ENCODE results near the gene RNU1-4.
"Not testable (repeated sequence)": the region's sequence is repeated elsewhere in the genome, so short reads cannot be mapped to it uniquely, and the experiment has no call there.

The RNU1-4 gene

DNA sequence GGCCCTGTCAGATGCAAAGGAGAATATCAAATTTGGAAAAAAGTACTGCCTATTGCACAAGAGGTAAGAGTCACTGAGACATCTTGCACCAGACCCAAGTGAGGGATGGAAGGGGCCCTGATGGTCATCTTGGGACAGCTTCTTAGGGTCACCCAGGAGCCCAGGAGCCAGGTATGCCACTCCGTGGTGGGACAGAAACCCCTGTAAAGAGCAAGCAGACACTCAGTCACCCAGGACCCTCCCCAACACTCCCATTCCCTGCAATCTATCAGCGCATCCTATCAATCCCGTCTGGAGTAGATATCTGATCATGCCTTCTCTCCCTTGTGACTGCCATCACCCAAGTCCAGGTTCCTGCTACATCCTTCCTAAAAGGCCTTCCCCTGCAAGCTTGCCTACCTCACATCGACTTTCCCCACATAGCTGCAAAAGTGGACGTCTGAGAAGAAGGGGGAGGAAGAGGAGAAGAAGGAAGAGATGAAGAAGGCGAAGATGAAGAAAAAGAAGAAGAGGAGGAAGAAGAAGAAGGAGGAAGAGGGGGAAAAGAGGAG lies 30.7 kb downstream of the RNU1-4 start:
- FAIRE-seq, result not testable (repeated sequence)

DNA sequence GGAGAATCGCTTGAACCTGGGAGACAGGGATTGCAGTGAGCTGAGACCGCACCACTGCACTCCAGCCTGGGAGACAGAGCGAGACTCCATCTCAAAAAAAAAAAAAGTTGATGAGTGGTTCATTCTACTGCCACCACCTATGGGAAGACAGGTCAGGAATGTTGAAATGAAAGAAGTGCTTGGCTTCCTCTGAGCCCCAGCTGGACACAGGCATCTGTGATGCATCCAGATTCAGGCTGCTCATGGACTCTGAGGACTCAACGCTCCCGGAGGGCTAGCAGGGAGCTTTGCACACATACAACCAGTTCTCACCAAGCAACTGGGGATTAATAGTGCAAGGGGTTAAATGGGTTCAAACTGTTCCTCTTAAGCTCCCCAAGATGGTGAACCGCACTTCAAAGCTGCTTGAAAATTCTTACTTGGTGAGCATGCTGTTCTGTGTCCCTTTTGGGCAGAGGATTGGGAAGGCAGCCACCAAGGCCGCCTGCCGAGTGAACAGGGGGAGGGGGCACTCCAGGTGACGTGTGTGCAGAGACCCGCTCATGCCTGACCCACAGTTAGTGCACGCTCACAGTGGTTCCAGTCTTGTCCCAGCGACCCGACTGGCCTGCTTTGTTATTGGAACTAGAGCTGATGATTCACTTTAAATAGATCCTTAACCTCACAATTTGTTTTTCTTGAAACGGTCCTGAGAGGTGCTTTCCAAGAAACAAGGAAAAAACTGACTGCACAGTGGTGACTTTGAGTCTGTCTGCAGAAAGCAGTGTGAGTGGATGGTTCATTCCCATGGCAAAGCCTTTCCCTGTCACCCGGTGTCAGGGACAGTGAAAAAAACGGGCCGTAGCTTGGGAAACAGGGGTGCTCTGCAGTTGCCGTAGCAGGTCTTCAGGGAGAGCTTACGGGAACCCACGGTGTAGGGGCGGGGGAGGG lies 32.2 kb downstream of the RNU1-4 start:
- not testable (repeated sequence) for FAIRE-seq

DNA sequence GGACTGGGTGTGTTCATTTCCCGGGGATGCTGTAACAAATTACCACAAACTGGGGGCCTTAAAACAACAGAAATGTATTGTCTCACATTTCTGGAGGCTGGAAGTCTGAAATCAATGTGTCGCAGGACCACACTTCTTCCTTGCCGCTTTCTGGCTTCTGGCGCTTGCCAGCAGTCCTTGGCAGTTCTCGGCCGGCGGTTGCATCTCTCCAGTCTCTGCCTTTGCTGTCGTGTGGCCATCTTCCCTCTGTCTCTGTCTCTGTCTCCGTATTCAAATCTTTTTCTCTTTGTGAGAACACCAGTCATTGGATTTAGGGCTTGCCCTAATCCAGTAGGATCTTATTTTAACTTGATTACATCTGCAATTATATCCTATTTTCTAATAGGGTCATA lies 32.9 kb downstream of the RNU1-4 start:
- FAIRE-seq, result not testable (repeated sequence)

DNA sequence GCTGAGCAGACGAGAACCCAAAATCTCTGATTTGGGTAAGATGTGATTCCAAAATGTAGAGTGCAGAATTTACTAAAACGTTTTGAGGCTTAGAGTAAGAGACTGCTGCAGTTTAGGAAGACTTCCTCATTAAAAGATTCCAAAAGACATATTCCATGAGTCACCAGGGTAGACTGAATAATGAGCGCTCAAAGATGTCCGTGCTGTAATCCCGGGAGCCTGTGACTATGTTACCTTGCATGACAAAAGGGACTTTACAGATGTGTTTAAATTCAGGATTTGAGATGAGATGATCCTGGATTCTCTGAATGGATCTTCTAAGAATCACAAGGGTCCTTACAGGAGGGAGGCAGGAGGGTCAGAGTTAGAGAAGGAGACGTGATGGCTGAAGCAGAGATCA lies 33.4 kb downstream of the RNU1-4 start:
- FAIRE-seq, result not testable (repeated sequence)

DNA sequence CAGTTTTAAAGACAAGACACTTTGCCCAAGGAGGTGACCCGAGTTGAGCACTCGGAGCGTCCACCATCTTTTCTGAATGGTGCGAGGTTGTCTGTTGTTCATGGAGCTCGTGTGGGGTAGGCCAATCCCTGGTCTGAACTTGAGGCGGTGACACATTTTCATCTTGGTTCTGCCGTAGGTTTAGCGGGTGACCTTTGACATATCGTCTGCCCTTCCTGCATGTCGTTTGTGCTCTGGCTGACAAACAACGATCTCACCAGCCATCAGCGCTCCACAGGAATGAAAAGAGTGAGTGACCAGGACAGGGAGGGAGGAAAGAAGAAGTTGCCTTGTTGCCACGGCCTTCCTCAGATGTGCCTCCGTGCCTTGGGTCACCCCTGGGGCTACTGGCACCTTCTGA lies 34.5 kb downstream of the RNU1-4 start:
- not testable (repeated sequence) for FAIRE-seq

DNA sequence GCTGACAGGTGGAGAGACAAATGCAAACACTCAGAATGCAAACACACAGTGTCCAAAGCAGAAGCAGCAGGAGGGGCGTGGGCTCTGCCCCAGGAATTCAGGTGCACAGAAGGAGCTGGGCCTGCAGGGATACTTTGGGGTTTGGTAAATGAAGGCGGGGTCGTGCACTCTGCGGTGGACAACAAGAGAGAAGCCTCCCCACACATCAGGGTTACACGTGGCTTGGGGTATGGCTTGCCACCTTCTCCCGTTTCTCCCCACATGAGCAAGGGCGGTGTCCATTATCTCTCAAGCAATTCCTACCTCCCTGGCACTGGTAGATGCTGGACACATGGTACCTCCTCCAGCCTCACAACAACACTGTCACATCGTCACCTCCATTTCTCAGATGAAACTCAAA lies 35.0 kb downstream of the RNU1-4 start:
- not testable (repeated sequence) for FAIRE-seq

DNA sequence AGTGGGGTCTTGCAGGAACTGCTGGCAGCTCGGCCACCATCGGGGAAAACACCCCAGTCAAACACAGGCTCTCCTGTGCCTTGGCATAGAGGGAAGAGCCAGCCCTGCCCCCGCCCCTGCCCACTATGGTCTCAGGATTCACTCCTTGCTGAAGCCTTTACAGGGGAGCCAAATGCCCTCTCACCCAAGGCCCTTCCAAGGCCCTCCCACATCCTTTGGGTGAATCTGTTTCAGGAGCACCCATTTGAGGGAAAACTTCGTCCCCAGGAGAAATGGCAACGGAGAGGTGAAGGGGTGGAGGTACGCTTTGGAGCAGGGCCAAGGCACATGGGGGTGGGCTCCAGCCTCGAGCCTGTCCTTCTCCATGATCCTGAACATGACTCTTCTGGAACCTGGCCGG lies 35.9 kb downstream of the RNU1-4 start:
- FAIRE-seq, result not testable (repeated sequence)

DNA sequence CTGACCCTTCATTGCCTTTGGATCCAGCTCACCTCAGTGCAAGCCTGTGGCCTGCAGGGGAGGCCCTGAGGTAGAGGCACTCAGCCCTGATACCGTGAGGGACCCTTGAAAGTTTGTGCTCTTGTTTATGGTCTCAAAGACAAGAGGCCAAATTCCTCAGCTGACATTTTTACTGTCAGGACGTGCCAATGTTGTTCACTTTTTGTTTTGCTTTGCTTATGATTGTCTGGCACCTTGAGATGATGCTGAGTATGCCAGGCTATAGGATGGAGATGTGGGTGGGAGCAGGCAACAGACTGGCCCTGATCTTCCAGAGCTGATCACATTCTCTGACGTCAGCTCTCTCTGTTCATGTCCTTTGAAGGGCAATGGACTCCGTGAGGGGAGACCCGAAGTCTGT lies 36.5 kb downstream of the RNU1-4 start:
- not testable (repeated sequence) for FAIRE-seq

DNA sequence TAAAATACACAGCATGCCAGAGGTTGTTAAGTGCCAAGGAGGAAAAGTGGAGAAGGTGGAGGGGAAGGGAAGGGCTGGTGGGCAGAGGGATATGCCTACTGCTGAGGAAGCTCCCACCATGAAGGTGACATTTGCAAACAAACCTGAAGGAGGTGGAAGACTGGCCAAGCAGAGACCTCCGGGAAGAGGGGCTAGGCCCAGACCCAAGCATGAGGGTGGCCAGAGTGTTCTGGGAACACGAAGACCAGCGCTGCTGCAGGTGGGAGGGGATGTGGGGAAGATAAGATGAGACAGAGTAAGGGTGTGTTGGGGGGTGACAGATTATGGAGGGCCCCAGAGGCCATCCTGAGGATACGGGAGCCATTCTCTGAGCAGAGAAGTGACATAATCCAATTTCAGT lies 37.5 kb downstream of the RNU1-4 start:
- not testable (repeated sequence) for FAIRE-seq

DNA sequence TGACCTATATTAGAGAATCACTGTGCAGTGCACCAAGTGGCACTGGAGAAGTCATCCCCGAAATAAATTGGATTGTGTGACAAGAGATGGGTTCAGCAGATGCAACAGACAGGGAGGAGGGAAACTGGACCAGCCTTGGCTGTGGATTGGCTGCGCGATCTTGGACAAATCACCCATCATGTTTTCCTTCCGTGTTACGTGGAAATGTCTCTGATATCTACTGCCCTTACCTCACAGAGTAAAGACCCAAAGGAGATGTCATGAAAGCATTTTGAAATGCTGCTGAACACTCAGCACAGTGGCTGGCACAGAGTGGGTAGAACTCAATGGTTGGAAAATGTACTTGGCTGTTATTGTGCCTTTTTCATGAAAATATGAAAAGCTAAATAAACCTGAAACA lies 39.2 kb downstream of the RNU1-4 start:
- FAIRE-seq, result not testable (repeated sequence)

DNA sequence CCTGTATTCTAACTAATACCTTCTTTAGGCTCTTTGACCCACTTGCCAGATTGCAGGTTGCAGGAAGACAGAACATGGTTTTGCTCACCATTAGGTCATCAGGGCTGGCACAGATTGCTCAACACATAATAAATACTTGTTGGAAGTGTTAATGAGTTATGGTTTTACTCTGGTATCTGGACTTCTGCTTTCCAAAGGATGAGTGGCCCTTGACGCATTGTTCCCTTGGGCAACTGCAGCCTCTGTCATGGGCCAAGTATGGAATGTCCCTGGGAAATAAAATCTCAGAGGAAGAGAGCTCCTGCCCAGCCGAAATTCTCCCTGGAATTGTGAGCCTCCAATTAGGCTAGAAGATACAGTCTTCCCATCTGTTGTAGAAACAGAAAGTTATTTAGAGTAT lies 40.7 kb downstream of the RNU1-4 start:
- not testable (repeated sequence) for FAIRE-seq

DNA sequence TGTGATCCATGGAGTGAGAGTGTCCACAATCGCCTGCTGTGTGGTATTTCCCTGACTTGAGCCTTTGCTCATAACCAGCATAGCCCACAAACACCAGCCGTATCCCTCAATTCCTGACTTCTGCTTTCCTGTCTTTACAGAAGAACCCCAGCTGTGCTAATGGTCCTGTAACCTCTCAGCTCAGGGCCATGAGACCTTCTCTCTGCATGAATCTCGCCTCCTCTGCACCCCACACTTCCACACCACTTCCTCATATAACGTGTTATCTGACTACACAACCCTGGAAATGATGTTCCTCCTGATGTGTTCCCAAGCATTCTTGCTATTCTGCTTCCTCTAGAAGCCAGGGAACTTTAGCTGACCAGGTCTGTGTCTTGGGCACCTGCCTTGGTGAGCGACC lies 41.3 kb downstream of the RNU1-4 start:
- FAIRE-seq, result not testable (repeated sequence)

DNA sequence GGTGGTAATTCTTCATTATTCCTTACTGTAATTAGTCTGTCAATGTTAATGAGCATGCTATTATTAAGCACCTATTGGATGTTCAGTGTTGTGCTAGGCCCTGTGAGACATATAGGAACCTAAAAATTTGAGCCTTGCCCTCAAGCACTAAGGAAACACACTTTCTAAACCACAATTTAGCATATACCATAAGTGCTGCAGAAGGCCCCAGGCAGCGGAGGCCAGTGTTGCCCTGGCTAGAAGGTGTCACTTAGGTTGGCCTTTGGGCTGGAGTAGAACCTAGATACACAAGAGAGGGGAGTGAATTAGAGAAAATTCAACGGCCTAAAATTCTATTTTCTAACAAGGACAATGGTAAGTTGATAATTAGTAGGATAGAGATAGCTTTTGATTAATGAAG lies 44.6 kb downstream of the RNU1-4 start:
- not testable (repeated sequence) for FAIRE-seq

DNA sequence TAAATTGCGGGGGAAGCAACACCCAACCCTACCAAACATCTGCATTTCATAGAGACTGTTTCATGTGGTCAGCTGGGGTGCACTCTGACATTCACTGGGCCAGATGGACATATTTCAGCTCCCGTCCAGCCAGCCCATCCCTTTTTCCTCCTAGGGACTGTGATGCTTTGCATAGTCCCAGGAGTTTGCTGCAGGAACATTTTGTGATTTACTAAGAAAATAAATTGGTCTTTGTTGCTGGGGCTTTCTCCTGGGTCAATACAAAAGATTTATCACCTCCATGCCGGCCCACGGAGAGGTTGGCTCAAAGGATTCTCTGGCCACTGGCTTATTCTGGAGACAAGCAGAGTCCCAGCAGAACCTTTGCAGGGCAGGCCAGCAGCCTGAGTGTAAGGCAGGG lies 46.0 kb downstream of the RNU1-4 start:
- not testable (repeated sequence) for FAIRE-seq

DNA sequence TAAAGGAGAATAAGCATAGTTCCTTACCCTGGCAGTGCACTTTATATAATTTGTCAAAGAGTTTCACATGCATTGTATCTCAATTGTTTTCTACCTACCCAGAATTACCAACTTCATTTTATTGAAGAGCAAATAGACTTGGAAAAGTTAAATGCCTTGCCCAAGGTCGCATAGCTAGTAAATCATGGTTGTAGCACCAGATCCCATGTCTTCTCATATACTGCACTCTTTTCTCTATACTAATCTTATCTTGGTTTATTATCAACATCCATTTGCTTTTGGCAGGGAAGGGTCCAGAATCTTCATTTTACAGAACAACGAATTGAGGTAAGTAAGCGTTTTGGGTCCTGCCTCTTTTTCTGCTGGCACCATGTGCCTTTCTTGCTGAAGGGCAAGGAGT lies 46.9 kb downstream of the RNU1-4 start:
- FAIRE-seq, result not testable (repeated sequence)

DNA sequence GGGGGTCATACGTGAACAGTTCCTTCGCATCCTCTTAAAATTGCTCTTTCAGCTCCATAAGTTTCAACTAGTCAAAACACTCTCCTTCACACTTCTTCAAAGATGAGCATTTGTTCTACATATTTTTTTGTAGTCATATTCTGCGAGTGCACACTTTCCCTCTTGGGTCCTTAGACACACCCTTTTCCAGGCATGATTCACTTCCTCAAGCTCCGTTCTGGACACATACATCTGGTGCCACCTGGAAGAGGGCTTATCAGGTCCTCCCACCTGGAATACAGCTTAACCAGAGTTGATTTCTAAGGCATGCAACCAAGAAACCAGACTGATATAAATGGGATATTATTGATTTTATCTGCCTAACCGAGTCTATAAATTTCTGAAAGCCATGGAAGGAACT lies 47.4 kb downstream of the RNU1-4 start:
- FAIRE-seq, result not testable (repeated sequence)

Measured in A204.1 (cell line).